Hypothalamus (tissue), 51 donors: ENCODE data around the gene OR4D1.

Experiments used
- DNase-seq, 51 donors: peaks; one replicate each; lab custom pipeline; 2025; lab: John Stamatoyannopoulos, UW

Gene OR4D1

DNA sequence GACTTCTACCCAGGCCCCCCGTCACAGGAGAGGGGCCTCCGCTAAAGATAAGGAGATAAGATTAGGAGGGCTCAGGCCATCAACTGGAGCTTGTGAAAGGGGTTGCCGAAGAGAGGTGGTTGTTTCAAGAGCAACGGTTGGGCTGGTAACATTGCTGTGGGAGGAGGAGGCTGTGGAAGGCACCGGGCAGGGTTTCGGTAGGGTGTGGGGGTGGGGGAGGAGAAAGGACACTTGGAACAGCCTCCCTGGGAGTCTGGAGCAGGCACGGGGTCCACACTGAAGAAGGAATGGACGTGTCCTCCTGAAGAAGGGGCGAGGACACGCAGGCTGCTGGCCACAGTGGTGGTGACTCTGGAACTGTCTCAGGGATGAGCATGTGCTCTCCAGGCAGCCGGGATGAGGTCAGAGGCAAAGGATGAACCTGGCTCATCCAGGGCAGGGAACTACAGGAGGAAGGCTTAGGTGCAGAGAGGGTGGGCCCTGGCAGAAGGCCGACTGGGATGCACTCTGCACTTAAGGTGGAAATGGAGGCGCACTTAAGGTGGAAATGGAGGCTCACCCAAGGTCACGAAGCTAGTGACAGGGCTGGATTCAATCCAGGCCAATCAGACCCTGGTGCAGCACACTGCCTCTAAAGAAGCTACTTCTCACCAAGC lies 43.2 kb downstream of the OR4D1 start:
- no peak for DNase-seq

- no peak for DNase-seq
Observed at GRCh38 chr17:58192612-58193011, 44.4 kb downstream of the OR4D1 start, which contains the start of gene EPX. Gene EPX (plus strand): TSS chr17:58192726. CDS start chr17:58192847, 121 bp downstream.

DNA sequence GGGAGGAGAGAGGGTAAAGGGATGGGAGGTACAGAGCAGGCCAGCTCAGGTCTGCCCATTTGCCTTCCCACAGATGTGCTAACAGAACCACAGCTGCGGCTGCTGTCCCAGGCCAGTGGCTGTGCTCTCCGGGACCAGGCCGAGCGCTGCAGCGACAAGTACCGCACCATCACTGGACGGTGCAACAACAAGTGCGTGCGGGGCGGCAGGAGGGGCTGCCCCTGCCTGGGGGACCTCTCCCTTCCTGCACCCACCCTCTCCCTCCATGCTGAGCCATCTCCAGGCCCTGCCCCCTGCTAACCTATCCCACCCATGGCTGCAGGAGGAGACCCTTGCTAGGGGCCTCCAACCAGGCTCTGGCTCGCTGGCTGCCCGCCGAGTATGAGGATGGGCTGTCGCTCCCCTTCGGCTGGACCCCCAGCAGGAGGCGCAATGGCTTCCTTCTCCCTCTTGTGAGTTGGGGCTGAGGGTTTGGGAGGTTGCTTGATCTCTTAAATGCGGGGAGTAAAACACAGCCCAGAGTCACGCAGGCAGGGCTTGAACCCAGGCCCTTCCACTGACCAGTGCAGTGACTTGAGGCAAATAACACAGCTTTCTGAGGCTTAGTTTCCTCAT lies 45.6 kb downstream of the OR4D1 start:
- DNase-seq, result no peak

DNA sequence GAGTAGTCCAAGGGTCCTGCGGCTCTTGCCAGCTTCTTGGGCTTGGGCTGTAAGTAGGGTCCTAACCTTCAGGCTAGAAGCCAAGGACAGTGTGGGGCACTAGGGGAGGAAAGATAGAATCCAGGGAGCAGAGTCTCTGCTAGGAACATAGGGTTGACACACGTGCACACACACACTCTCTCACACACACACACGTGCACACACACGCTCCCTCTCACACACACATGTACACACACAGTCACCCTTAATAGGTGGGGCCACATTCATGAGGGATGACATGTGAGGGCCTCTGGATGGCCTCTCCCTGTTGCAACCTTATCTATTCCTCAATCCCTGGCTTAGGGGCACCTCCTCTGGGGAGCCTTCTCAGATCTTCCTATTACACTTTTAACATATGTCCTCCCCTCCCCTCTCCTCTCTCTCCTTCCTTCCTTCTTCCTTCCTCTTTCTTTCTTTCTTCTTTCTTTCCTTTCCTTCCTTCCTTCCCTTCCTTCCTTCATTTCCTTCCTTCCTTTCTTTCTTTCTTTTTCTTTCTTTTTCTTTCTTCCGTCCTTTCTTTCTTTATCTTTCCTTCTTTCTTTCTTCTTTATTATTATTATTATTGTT lies 47.4 kb downstream of the OR4D1 start:
- no peak for DNase-seq

DNA sequence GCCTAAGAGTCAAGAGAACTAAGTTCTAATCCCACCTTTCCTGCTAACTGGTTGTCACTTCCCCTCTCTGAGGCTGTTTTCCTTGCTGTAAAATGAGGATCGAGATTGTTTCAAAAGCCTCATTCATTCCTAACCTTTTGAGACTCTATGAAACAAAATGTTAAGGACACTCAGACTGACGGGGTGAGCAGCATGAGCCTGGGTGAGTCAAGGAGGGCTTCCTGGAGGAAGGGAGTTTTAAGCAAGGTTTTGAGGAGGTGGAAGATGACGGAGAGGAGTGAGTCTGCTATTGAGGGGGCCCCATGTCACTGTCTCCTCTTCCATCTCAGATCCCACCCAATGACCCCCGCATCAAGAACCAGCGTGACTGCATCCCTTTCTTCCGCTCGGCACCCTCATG lies 48.4 kb downstream of the OR4D1 start:
- no peak for DNase-seq

- peak in 13 of 51 donors; percentile 2 to 29 (median 12) for DNase-seq
Observed at GRCh38 chr17:58200024-58200633, 51.9 kb downstream of the OR4D1 start.

GRCh38 chr17:58202859-58203258 lies 54.7 kb downstream of the OR4D1 start:
- no peak for DNase-seq

GRCh38 chr17:58204796-58205195 lies 56.6 kb downstream of the OR4D1 start:
- no peak for DNase-seq

DNA sequence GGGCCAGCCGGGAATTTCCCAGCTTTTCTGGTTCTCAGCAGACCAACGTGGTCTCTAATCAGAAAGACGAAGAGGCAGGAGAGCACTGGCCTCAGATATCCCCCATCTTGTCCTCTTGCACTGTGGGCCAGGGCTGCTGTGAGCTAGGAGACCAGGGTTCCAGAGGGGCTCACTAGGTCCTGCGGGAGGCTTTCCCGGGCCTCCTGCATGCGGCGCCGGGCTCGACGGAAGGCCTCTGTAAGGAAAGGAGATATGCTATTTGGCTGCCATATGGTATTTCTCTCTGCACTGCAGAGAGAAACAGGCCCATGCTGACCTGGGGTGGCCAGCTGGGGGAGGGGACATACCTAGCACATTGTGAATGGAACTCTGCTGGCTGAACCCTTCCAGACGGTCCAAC lies 57.8 kb downstream of the OR4D1 start:
- no peak for DNase-seq

- no peak for DNase-seq
Observed at GRCh38 chr17:58207451-58207850, 59.3 kb downstream of the OR4D1 start.

DNA sequence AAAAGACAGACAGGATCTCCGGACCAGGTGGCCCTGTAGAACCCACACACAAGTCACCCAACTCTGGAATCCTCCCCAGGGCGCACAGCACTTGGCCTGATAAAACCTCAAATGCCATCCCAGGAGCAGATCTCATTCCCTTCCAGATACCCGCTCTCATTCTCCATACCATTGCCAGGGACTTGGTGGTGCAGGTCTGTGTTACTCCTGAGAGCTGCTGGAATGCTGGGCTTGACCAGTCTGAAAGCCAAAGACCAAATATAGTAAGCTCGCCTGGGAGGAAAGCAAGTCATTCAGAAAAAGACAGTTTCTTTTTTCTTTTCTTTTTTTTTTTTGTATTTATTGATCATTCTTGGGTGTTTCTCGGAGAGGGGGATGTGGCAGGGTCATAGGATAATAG lies 60.2 kb downstream of the OR4D1 start:
- no peak for DNase-seq
